Measurements from ENCODE around the gene NPEPPS.

Gene NPEPPS

GRCh38 chr17:47629826-47630225 is 98.9 kb downstream of the NPEPPS start:
- no peak for DNase-seq

- DNase-seq, result no peak
Measured at GRCh38 chr17:47630614-47631013, 99.7 kb downstream of the NPEPPS start.

GRCh38 chr17:47632991-47633390 is 102.1 kb downstream of the NPEPPS start:
- DNase-seq, result no peak

GRCh38 chr17:47633996-47634395 is 103.1 kb downstream of the NPEPPS start:
- no peak for DNase-seq

- no peak for DNase-seq
Measured at GRCh38 chr17:47634870-47635269, 104.0 kb downstream of the NPEPPS start.

- DNase-seq, result no peak
Measured at GRCh38 chr17:47635734-47636133, 104.8 kb downstream of the NPEPPS start.

GRCh38 chr17:47636273-47637030 is 105.5 kb downstream of the NPEPPS start:
- no peak for DNase-seq

- no peak for DNase-seq
Measured at GRCh38 chr17:47638903-47639302, 108.0 kb downstream of the NPEPPS start.

GRCh38 chr17:47640076-47640475 is 109.2 kb downstream of the NPEPPS start:
- no peak for DNase-seq

GRCh38 chr17:47641202-47641601 is 110.3 kb downstream of the NPEPPS start:
- DNase-seq, result no peak

GRCh38 chr17:47643116-47643515 is 112.2 kb downstream of the NPEPPS start:
- no peak for DNase-seq

GRCh38 chr17:47644324-47644723 is 113.4 kb downstream of the NPEPPS start:
- DNase-seq, result no peak

GRCh38 chr17:47649153-47649971 is 118.5 kb downstream of the NPEPPS start, which contains the start of gene KPNB1:
Gene KPNB1, plus strand, starts transcription at chr17:47649919. Its CDS starts 326 bp downstream, at chr17:47650245.
- peak; percentile 85 to 100 (median 99) for DNase-seq

- peak in 9 of 58 donors; percentile 52 to 73 (median 63) for DNase-seq
Measured at GRCh38 chr17:47649972-47650524, 119.1 kb downstream of the NPEPPS start.

- DNase-seq, result peak; percentile 51 to 97 (median 91)
Measured at GRCh38 chr17:47650525-47651522, 119.9 kb downstream of the NPEPPS start.

GRCh38 chr17:47651704-47652103 is 120.8 kb downstream of the NPEPPS start:
- DNase-seq, result no peak

- no peak for DNase-seq
Measured at GRCh38 chr17:47652570-47652969, 121.7 kb downstream of the NPEPPS start.

GRCh38 chr17:47653442-47653841 is 122.5 kb downstream of the NPEPPS start:
- DNase-seq, result no peak

- DNase-seq, result peak in 2 of 58 donors; percentile 2
Measured at GRCh38 chr17:47654991-47655390, 124.1 kb downstream of the NPEPPS start.

GRCh38 chr17:47660064-47660492 is 129.2 kb downstream of the NPEPPS start:
- no peak for DNase-seq

All from anterior cingulate cortex (tissue), 58 donors.